NCI-H187 (cell line): ENCODE data around the gene FBXW5.

Experiments
- DNase-seq, 2 experiments: peaks; one replicate each; lab custom pipeline; 2025; lab: John Stamatoyannopoulos, UW

The FBXW5 gene

DNA sequence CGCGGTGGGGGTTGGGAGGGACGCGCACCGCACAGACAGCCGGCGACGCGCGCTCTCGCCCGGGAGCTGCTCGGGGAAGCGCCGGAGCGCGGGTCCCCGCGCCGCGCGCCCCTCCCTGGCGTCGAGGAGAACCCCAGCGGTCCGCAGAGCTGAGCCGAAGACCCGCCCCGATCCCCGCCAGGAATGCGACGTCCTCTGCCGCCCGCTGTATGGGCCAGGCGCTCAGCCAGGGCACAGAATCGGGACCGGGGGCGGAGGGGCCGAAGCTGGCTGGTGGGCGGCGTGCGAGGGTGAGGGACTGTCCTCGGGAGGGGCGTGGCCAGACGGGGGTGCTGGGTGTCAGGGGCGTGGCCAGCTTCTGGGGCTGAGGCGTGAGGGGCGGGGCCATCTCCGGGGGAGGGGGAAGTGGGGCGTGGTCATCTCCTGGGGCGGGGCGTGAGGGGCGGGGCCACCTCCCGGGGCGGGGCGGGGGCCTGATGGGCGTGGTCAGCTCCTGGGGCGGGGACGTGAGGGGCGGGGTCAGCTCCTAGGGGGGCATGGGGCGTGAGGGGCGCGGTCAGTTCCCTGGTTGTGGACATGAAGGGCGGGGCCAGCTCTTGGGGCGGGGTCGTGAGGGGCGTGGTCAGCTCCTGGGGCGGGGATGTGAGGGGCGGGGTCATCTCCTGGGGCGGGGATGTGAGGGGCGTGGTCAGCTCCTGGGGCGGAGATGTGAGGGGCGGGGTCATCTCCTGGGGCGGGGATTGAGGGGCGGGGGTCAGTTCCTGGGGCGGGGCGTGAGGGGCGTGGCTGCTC lies 33.7 kb upstream of the FBXW5 start:
- DNase-seq, result no peak

DNA sequence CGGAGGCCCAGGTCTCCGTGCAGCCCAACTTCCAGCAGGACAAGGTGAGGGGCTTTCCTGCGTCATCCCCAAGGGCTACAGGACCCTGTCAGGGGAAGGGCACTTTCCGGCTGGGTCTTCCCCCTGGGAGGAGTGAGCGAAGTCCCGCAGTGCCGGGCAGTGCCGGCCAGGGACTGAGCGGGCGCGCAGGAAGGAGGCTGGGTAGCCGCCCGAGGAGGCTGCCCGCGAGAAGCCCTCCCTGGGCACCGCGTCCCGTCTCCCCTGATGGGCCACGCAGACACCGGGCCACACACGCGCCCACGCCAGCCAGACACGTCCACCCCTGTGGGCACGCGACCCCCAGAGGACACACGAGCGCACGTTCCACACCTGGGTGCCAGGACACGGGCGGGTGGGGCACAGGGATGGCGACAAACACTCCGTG lies 33.1 kb upstream of the FBXW5 start:
- DNase-seq, result no peak

DNA sequence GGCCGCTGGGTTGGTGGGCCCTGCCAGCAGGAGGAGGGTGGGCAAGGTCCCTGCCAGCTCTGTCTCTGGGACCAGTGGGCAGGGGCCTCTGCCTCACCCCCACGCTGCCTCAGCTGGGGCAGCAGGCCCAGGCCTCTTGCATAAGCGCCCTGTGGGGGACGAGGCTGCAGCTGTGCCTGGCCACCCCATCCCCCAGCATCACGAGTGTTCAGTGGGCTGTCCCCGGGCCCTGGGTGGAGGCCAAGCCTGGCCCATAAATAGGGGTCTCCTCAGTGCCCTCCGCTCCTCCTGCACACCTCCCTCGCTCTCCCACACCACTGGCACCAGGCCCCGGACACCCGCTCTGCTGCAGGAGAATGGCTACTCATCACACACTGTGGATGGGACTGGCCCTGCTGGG lies 32.7 kb upstream of the FBXW5 start, which contains the start of gene PTGDS:
Gene PTGDS (plus strand): TSS at position 282 of the 400 bp plus-strand sequence. CDS start 75 bp downstream, at position 357.
- DNase-seq, result no peak

DNA sequence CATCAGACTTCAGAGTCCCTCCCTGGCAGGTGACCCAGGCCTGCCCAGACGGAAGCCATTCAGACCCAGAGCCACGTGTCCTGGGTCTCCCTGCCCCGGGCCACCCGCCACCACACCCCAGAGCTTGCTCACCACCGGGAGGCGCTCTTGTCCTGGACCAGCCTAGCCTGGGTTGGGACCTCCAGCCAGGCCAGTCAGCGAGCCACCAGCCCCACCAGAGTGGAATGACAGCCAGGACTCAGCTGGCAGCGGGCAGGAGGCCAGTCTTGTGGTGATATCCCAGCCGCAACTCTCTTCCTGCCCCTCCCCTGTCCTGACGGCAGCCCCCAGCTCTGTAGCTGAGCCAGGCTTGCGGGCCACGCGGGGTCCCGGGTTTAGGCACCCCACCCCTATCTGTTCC lies 31.1 kb upstream of the FBXW5 start:
- no peak for DNase-seq

DNA sequence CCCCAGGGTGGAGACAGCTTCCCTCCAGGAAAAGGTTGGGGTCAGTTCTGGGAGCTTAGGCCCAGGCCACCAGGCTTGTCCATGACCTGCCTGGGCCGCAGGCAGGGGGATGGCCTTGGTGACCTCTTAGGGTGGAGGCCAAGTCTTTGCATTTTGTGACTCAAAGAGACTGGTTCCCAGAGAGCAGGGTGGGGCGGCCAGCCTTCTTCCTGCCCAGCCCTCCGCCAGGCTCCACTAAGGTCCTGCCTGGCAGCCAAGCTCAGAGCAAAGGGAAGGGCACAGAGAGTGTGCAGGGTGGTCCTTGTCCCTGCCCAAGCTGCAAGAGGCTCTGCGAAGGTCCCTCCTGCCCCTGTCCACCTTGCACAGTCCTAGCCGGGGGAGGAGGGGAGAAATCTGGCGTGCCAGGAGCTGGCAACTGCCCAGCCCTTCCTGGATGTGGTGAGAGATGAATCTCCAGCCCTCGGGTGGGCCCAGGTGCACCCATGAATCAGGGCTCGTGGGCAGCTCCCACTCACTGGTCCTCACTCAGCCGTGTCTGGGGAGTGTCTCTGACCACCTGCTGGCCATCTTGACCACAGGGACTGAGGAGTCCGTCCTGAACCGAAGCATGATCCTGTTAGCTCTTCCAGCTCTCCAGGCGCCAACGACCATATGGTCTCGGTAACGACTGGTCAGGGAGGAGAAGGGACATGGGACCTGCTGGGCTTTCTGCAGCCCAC lies 30.4 kb upstream of the FBXW5 start:
- DNase-seq, result no peak

DNA sequence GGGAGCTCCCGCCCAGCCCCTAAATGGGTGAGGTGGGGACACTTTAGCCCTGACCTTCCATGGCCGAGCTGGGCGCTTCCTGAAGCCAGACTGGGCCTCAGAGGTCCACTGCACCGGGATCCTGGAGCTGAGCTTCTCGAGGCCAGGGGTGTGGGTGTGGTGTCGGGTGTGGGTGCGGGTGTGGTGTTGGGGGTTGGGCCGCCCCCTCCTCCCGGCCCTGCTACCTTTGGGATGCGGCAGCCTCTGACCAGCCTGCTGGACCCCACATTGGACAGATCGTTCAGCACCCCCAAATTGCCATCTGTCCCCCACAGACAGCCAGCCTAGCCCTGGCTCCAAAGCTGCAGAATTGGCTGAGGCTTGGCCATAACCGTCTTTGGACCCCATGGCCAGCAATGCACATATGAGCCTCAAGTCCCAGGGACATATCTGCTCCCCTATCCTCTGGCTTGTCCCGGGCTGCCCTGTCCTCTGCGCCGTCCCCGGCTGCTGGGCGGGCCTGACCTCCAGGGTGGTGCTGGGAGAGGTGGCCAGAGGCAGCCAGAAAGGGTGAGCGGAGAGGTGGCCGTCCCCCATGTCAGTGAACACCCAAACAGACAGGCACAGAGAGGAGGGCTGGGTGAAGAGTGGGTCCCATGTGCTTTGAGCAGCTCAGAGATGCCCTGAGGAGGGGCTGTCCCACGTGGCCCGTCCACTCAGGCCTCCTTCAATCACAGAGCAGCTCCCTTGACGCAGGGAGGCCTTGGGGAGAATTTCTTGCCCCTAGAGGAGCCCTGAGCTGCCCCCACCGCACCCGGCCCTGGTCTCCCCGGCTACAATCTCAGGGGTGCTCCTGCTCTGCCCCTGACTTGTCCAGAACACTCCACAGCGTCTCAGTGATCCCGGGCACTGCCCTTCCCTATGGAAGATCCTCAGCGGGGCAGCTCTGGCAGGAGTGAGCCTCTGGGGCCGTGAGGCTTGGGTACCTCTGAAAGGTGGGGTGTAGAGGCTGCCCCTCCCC lies 29.4 kb upstream of the FBXW5 start:
- DNase-seq, result no peak

DNA sequence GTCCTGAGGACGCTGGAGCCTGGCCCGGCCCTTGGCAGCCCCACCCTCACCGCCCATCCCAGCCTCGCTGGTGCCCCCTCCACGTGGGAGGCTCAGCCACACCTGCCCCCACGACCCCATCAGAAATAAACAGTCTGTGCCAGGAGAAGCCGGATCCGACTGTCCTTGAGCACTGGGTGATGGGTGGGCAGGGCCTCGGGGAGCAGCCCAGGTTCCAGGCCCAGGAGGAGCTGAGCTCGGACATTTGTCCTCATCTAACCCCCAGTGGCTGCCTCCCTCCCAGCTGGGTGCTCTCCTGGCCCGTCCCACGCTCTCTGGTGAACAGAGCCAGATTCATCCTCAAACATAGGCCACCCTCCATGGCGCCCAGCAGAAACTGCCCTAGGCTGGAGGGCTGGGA lies 28.2 kb upstream of the FBXW5 start:
- DNase-seq, result no peak

DNA sequence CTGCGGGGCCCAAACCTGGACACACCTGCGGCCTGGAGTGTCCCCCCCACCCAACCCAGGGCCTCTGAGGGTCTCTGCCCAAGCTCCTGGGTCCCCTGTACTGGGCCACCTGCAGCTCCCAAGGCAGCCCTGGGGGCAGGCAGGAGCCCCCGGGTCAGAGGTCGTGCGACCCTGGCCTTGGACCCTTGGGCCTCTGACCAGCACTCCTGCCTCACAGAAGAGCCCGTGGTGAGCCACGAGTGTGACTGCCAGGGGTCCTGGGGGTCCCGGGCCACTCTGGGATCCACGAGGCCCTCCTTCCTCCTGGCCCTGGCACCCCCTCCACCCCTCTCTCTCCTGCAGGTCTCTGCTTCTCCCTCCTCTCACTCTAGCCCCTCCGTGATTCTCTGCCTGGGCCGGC lies 27.8 kb upstream of the FBXW5 start:
- no peak for DNase-seq

DNA sequence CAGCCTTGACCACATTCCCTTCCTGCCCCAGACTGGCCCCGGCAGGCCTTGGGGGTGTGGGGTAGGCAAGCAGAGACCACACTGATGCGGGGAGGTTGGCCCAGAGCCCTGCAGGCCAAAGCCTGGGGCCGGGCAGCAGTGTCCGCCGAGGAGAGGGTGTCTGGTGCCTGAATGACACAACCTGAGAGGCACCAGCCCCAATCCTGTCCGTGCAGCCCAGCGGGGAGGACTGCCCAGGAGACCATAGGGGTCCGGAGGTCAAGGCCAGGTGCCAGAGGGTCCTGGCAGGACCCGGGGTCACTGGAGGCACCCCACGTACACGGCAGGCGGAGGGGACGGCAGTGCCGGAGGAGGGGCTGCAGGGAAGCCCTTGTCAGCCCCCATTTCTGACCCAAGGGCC lies 27.2 kb upstream of the FBXW5 start:
- no peak for DNase-seq

DNA sequence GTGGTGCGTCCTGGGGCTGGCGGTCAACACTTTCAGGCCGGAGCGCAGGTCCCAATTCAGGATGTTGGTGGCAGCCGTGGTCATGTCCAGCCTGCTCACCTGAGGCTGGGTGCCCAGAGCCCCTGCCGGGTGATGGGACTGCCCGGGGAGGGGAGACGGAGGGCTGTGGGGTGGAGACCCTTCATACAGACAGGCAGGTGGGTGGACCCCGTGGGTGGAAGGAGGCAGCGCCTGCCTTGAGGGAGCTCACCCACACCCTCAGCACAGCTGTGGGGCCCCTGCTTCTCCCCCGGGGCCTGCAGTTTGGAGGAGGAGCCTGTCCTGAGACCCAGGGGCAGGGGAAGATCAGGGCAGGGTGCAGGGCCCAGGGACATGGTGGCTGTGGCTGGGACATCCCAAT lies 25.8 kb upstream of the FBXW5 start:
- DNase-seq, result no peak

DNA sequence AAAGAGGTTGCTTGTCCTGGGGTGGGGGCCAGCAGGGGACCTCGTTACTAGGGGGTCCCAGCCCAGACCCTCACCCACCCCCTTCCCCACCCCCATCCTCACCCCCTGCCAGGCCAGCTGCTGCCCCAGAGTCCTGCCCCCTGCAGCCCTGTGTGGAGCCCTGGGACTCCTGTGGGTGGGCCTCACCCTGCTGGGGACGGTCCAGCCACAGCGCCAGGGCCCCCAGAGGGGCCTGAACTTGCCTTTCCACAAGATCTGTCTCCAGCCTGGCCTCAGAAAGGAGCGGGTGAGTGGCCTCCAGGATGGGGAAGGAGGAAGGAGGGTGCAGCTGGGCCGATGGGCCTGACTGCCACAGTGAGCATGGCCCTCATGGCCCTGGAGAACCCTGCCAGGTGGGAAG lies 25.2 kb upstream of the FBXW5 start:
- no peak for DNase-seq

DNA sequence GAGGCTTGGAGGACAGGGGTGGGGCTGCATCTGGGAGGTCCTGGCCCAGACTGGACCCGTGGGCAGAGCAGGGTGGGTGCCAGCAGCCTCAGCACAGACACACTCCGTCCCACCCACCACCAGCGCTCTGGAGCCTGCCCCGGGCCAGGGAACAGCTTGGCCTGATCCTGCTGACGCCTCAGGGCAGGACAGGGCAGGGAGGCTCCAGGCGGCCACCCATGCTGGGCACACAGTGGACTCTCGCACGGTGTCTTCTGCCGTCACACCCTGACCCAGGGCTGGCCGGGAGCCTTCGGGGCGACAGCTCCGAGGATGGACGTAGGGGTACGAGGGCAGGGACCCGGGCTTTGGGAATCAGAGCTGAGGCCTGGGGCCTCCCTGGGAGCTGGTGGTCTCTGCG lies 24.6 kb upstream of the FBXW5 start:
- no peak for DNase-seq

DNA sequence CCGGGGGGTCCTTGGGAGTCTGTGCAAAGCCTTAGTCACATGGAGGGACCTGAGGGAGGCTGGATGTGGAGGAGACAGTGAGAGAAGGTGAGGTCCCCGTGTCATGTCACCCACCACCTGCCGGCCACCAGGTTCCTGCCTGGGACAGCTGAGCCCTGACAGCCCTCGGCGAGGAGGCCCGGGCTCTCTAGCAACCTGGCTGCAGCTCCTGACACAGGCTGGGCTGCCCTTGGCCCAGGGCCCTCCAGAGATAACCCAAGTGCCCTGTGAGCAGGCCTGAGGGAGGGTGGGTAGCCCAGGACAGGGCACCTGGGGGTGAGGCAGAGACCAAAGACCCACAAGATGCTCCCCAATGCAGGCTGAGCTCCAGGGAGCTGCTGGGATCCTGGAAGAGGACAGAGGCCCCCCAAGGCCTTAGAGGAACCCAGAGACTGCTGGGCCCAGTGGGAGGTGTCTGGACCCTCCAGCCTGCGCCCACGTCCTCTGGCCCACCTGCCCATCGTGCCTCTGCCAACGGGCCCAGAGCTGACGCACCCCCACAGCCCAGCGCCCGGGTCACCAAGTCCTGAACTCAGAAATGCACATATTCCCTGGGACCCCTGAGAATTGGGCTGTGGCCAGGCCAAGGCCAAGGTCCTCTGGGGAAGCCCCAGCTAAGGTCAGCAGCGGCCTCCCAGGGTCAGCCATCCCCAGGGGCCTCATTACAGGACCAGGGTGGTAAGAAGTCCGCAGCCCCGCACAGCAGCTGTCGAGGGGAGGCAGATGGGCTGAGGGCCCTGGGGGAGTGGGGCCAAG lies 24.0 kb upstream of the FBXW5 start:
- DNase-seq, result no peak

DNA sequence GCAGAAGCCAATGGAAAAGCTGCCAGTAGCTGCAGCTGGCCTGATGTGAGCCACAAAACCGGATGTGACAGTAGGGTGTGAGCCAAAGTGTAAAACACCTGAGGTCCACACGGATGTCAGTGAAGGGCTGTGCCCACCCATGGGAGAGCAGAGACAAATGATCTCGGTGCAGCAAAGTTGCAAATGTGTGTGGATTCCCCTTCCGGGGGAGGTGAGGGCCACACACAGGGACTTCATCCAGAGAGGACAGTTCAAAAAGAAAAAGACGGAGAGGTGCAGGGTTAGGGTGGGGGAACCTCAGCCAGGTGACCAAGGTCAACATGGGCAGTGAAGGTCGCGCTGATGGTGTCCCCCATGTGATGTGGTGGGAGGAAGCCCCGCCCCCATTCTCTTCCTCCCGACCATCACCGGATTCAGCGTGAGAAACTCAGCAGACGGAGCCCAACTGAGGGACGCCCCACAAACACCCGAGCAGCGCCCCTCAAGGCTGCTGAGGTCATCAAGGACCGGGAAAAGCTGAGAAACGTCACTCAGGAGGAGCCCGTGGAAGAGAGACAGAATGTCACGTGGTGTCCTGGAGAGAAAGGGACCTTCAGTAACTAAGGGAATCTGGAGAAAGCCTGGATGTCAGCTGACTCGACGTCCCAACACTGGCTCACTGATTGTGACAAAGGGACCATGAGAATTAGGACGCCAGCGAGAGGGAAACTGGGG lies 21.4 kb upstream of the FBXW5 start:
- DNase-seq, result no peak

DNA sequence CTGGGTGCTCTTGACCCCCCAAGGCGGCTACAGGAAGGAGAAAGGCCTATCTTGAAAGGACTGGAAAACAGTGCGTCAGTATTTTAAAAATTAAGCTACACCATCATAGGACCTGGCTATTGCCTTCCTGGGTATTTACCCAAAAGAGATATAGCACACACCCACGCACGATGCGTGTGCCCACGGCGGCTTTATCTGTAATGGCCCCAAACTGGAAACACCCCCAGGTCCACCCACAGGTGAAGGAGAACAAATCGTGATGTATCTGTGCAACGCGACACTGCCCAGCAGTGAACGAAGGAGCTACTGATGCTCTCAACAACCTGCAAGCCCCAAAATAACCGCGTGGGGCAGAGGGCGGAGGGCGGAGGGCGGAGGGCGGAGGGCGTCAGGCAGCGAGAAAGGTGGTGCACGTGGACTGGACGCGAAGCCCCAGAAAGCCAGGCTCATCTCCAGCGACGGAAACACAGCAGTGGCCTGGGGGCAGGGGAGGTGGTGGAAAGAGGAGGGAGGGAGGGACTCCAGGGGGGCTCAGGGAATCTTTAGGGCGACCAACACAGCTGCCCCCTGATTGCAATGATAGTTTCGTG lies 20.4 kb upstream of the FBXW5 start:
- no peak for DNase-seq

DNA sequence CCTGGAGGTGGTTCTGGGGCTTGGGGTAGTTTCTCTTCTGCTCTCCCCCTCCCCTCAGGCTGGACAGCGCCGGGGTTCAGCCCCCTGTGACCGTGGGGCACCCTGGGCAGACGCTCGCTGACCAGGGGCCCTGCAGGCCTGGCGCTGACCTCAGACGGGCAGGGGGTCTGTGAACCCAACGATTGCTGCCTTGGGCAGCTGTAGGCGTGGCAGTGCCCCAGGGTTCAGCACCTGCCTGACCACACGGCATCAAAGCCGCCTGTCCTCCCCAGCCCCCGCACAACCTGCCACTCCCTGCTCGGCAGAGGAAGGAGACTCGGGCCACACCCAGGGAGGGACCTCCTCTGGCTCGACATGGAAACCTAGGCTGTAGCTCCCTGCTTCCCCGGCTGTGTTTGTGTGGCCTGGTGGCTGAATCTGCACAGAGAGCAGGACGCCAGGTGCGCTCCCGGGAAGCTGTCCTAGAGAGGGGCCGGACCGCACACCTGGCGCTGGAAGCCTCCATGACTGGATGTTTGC lies 19.7 kb upstream of the FBXW5 start:
- peak in 1 of 2 experiments; percentile 13 for DNase-seq

DNA sequence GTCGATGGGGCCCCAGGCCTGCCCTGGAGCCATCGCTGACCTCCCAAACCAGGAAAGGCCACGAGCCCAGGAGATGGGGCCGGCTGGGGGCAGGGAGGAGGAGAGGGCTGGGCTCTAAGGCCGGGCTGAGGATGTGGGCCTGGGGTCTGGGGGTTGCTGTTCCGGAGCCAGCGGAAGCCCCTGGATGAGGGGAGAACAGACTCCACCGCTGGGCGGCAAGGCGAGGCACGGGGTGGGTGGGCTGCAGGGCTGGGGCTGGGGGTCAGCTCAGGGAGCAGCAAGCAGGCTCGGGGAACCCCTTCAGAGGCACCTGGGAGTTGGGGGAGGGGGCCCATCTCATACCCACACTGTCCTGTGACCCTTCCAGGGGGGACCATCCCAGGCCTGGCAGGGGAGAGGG lies 19.2 kb upstream of the FBXW5 start:
- no peak for DNase-seq

DNA sequence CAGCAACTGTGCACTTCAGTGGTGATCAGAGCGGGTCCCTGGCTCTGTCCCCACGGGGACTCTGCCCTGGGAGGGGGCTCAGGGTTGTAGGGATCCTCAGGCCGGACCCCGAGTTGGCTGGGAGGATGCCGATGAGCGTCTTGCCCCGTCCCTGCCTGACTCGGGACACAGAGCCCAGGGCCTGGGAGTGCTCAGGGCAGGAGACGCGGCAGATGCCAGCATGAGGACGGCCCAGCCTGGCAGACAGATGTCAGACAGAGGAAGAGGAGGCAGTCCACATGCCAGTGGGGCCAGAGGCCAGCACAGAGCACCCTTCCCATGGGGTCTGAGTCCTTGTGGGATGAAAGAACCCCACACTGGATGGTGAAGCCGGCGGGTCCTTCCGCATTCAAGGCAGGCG lies 18.8 kb upstream of the FBXW5 start:
- no peak for DNase-seq

DNA sequence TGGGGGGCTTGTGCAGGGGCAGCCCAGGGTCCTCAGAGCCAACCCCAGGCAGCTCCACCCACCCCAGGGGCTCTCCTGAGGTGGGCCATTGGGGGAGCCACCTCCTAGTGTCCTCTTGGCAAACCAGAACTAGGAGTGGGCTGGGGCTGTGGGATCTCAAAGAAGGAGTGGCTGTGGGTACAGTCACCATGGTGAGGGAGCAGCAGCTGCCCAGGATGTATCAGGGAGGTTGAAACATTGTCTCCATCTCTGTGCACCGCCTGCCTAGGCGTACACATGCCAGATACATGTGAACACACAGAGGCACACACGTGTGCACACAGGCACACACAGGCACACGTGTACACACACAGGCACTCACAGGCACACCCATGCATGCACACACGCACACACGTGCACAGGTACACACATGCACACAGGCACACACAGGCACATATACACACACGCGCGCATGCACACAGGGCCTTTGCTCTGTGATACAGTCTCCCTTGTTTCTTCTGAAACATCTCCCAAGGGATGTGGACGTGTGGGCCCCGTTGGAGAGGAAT lies 18.2 kb upstream of the FBXW5 start:
- DNase-seq, result no peak

DNA sequence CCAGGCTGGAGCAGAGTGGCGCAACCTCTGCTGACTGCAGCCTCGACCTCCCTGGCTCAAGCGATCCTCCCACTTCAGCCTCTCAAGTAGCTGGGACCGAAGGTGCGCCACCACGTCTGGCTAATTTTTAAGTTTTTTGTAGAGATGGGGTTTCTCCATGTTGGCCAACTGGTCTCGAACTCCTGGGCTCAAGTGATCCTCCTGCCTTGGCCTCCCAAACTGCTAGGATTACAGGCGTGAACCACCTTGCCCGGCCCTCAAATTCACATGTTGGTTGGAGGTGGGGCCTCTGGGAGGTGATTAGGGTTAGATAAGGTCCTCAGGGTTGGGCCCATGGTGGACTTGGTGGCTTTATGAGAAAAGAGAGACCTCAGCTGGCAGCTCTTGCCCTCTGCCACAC lies 17.6 kb upstream of the FBXW5 start:
- DNase-seq, result no peak
